ENCODE results near the gene NAALADL2.

Gene NAALADL2

GRCh38 chr3:175475765-175476164, 616.6 kb downstream of the NAALADL2 start:
- no peaks in the 10 kb centered on the region for H3K27me3 ChIP-seq (ENCODE audit: control insufficient read depth, insufficient read depth, low read length)
- no peaks in the 10 kb centered on the region for H3K4me1 ChIP-seq (ENCODE audit: control insufficient read depth, insufficient read depth, low read length)
- no peak overlapping the region for H3K9ac ChIP-seq (ENCODE audit: low read length)
- no peaks in the 10 kb centered on the region for H3K36me3 ChIP-seq (ENCODE audit: control insufficient read depth, insufficient read depth, low read length)
- H3K9me3 ChIP-seq (ENCODE audit: control insufficient read depth, low read length): no peaks in the 10 kb centered on the region
- no peak overlapping the region for H3K4me3 ChIP-seq (ENCODE audit: low read length)

- H3K9me3 ChIP-seq (ENCODE audit: control insufficient read depth, low read length): no peaks in the 10 kb centered on the region
- no peaks in the 10 kb centered on the region for H3K4me1 ChIP-seq (ENCODE audit: control insufficient read depth, insufficient read depth, low read length)
- no peaks in the 10 kb centered on the region for H3K36me3 ChIP-seq (ENCODE audit: control insufficient read depth, insufficient read depth, low read length)
- no peak overlapping the region for H3K4me3 ChIP-seq (ENCODE audit: low read length)
- no peaks in the 10 kb centered on the region for H3K27me3 ChIP-seq (ENCODE audit: control insufficient read depth, insufficient read depth, low read length)
- H3K9ac ChIP-seq (ENCODE audit: low read length): no peak overlapping the region
Measured at GRCh38 chr3:175476489-175476888, 617.4 kb downstream of the NAALADL2 start.

- Histone ChIP-seq H3K9me3 (ENCODE audit: control insufficient read depth, low read length) (no peaks in the 10 kb centered on the region), H3K36me3 (ENCODE audit: control insufficient read depth, insufficient read depth, low read length) (no peaks in the 10 kb centered on the region), H3K4me3 (ENCODE audit: low read length) (no peak overlapping the region), H3K27me3 (ENCODE audit: control insufficient read depth, insufficient read depth, low read length) (no peaks in the 10 kb centered on the region), H3K4me1 (ENCODE audit: control insufficient read depth, insufficient read depth, low read length) (no peaks in the 10 kb centered on the region), H3K9ac (ENCODE audit: low read length) (no peak overlapping the region)
Measured at GRCh38 chr3:175477651-175478224, 618.6 kb downstream of the NAALADL2 start.

GRCh38 chr3:175478301-175478700, 619.2 kb downstream of the NAALADL2 start:
- H3K4me3 ChIP-seq (ENCODE audit: low read length): no peak overlapping the region
- no peaks in the 10 kb centered on the region for H3K9me3 ChIP-seq (ENCODE audit: control insufficient read depth, low read length)
- H3K36me3 ChIP-seq (ENCODE audit: control insufficient read depth, insufficient read depth, low read length): no peaks in the 10 kb centered on the region
- no peaks in the 10 kb centered on the region for H3K4me1 ChIP-seq (ENCODE audit: control insufficient read depth, insufficient read depth, low read length)
- H3K27me3 ChIP-seq (ENCODE audit: control insufficient read depth, insufficient read depth, low read length): no peaks in the 10 kb centered on the region
- H3K9ac ChIP-seq (ENCODE audit: low read length): no peak overlapping the region

- Histone ChIP-seq H3K9ac (ENCODE audit: low read length) (no peak overlapping the region), H3K27me3 (ENCODE audit: control insufficient read depth, insufficient read depth, low read length) (no peaks in the 10 kb centered on the region), H3K9me3 (ENCODE audit: control insufficient read depth, low read length) (no peaks in the 10 kb centered on the region), H3K36me3 (ENCODE audit: control insufficient read depth, insufficient read depth, low read length) (no peaks in the 10 kb centered on the region), H3K4me3 (ENCODE audit: low read length) (no peak overlapping the region), H3K4me1 (ENCODE audit: control insufficient read depth, insufficient read depth, low read length) (no peaks in the 10 kb centered on the region)
Measured at GRCh38 chr3:175479175-175479574, 620.0 kb downstream of the NAALADL2 start.

GRCh38 chr3:175479800-175480199, 620.7 kb downstream of the NAALADL2 start:
- Histone ChIP-seq H3K4me1 (ENCODE audit: control insufficient read depth, insufficient read depth, low read length) (no peaks in the 10 kb centered on the region), H3K9me3 (ENCODE audit: control insufficient read depth, low read length) (no peaks in the 10 kb centered on the region), H3K36me3 (ENCODE audit: control insufficient read depth, insufficient read depth, low read length) (no peaks in the 10 kb centered on the region), H3K4me3 (ENCODE audit: low read length) (no peak overlapping the region), H3K27me3 (ENCODE audit: control insufficient read depth, insufficient read depth, low read length) (no peaks in the 10 kb centered on the region), H3K9ac (ENCODE audit: low read length) (no peak overlapping the region)

GRCh38 chr3:175484666-175485065, 625.5 kb downstream of the NAALADL2 start:
- no peaks in the 10 kb centered on the region for H3K9me3 ChIP-seq (ENCODE audit: control insufficient read depth, low read length)

GRCh38 chr3:175485436-175485835, 626.3 kb downstream of the NAALADL2 start:
- Histone ChIP-seq H3K27me3 (ENCODE audit: control insufficient read depth, insufficient read depth, low read length) (no peaks in the 10 kb centered on the region), H3K4me1 (ENCODE audit: control insufficient read depth, insufficient read depth, low read length) (peaks cover 8% of the 10 kb centered on the region), H3K9ac (ENCODE audit: low read length) (no peak overlapping the region), H3K36me3 (ENCODE audit: control insufficient read depth, insufficient read depth, low read length) (no peaks in the 10 kb centered on the region), H3K4me3 (ENCODE audit: low read length) (no peak overlapping the region), H3K9me3 (ENCODE audit: control insufficient read depth, low read length) (no peaks in the 10 kb centered on the region)

More at GRCh38 chr3:175484666-175485065, 625.5 kb downstream of the NAALADL2 start:
- no peaks in the 10 kb centered on the region for H3K36me3 ChIP-seq (ENCODE audit: control insufficient read depth, insufficient read depth, low read length)
- no peak overlapping the region for H3K4me3 ChIP-seq (ENCODE audit: low read length)
- H3K4me1 ChIP-seq (ENCODE audit: control insufficient read depth, insufficient read depth, low read length): peaks cover 8% of the 10 kb centered on the region
- no peaks in the 10 kb centered on the region for H3K27me3 ChIP-seq (ENCODE audit: control insufficient read depth, insufficient read depth, low read length)
- H3K9ac ChIP-seq (ENCODE audit: low read length): no peak overlapping the region

GRCh38 chr3:175486255-175486654, 627.1 kb downstream of the NAALADL2 start:
- Histone ChIP-seq H3K4me1 (ENCODE audit: control insufficient read depth, insufficient read depth, low read length) (peaks cover 8% of the 10 kb centered on the region), H3K9me3 (ENCODE audit: control insufficient read depth, low read length) (no peaks in the 10 kb centered on the region), H3K4me3 (ENCODE audit: low read length) (no peak overlapping the region), H3K9ac (ENCODE audit: low read length) (no peak overlapping the region), H3K36me3 (ENCODE audit: control insufficient read depth, insufficient read depth, low read length) (no peaks in the 10 kb centered on the region), H3K27me3 (ENCODE audit: control insufficient read depth, insufficient read depth, low read length) (no peaks in the 10 kb centered on the region)

- Histone ChIP-seq H3K27me3 (ENCODE audit: control insufficient read depth, insufficient read depth, low read length) (no peaks in the 10 kb centered on the region), H3K9me3 (ENCODE audit: control insufficient read depth, low read length) (no peaks in the 10 kb centered on the region), H3K9ac (ENCODE audit: low read length) (no peak overlapping the region), H3K36me3 (ENCODE audit: control insufficient read depth, insufficient read depth, low read length) (no peaks in the 10 kb centered on the region), H3K4me3 (ENCODE audit: low read length) (no peak overlapping the region), H3K4me1 (ENCODE audit: control insufficient read depth, insufficient read depth, low read length) (peaks cover 8% of the 10 kb centered on the region)
Measured at GRCh38 chr3:175489406-175489805, 630.3 kb downstream of the NAALADL2 start.

- Histone ChIP-seq H3K27me3 (ENCODE audit: control insufficient read depth, insufficient read depth, low read length) (no peaks in the 10 kb centered on the region), H3K36me3 (ENCODE audit: control insufficient read depth, insufficient read depth, low read length) (no peaks in the 10 kb centered on the region), H3K9me3 (ENCODE audit: control insufficient read depth, low read length) (no peaks in the 10 kb centered on the region), H3K4me1 (ENCODE audit: control insufficient read depth, insufficient read depth, low read length) (no peaks in the 10 kb centered on the region), H3K4me3 (ENCODE audit: low read length) (no peak overlapping the region), H3K9ac (ENCODE audit: low read length) (no peak overlapping the region)
Measured at GRCh38 chr3:175493301-175493700, 634.2 kb downstream of the NAALADL2 start.

GRCh38 chr3:175495331-175495730, 636.2 kb downstream of the NAALADL2 start:
- Histone ChIP-seq H3K4me3 (ENCODE audit: low read length) (no peak overlapping the region), H3K9me3 (ENCODE audit: control insufficient read depth, low read length) (no peaks in the 10 kb centered on the region), H3K36me3 (ENCODE audit: control insufficient read depth, insufficient read depth, low read length) (no peaks in the 10 kb centered on the region), H3K4me1 (ENCODE audit: control insufficient read depth, insufficient read depth, low read length) (no peaks in the 10 kb centered on the region), H3K9ac (ENCODE audit: low read length) (no peak overlapping the region), H3K27me3 (ENCODE audit: control insufficient read depth, insufficient read depth, low read length) (no peaks in the 10 kb centered on the region)

GRCh38 chr3:175502155-175502554, 643.0 kb downstream of the NAALADL2 start:
- no peak overlapping the region for H3K9ac ChIP-seq (ENCODE audit: low read length)
- H3K4me3 ChIP-seq (ENCODE audit: low read length): no peak overlapping the region
- H3K4me1 ChIP-seq (ENCODE audit: control insufficient read depth, insufficient read depth, low read length): no peaks in the 10 kb centered on the region
- no peaks in the 10 kb centered on the region for H3K36me3 ChIP-seq (ENCODE audit: control insufficient read depth, insufficient read depth, low read length)
- H3K9me3 ChIP-seq (ENCODE audit: control insufficient read depth, low read length): no peaks in the 10 kb centered on the region
- no peaks in the 10 kb centered on the region for H3K27me3 ChIP-seq (ENCODE audit: control insufficient read depth, insufficient read depth, low read length)
